OCI-LY3 (cell line): Measurements from ENCODE around the gene SHROOM2.

Source experiments
- H2AFZ ChIP-seq: fragments of 200-600, 300-600 bp; shearing (Covaris generic); 2 replicates; pipeline ENCODE4 v1.6.0; 2014; ENCODE audit warnings: antibody characterized with exemption, low read depth, low read length
- H3K27ac ChIP-seq: fragments of 200-600, 300-600 bp; sonication (generic); 2 replicates; pipeline ENCODE4 v1.5.1; 2014; ENCODE audit warnings: mild to moderate bottlenecking, low read length, moderate library complexity, mixed read lengths
- H3K27me3 ChIP-seq: fragments of 200-600, 300-600 bp; sonication (generic); 2 replicates; pipeline ENCODE4 v1.6.1; 2014; ENCODE audit warnings: low read depth, low read length, mixed read lengths
- H3K36me3 ChIP-seq: fragments of 200-600, 300-600 bp; sonication (generic); replicated peaks from 2 replicates; pipeline ENCODE3; 2014; ENCODE audit warnings: low read depth, low read length, mixed read lengths
- H3K4me1 ChIP-seq: fragments of 300-600, 200-600 bp; sonication (generic); 2 replicates; pipeline ENCODE4 v1.6.1; 2014; ENCODE audit warnings: low read length, mixed read lengths
- H3K4me2 ChIP-seq: fragments of 200-600, 300-600 bp; sonication (generic); 2 replicates; pipeline ENCODE4 v1.6.1; 2014; ENCODE audit warnings: low read length, mixed read lengths
- H3K4me3 ChIP-seq: fragments of 300-600, 200-600 bp; sonication (generic); 2 replicates; pipeline ENCODE4 v1.5.1; 2014; ENCODE audit warnings: antibody characterized with exemption, mild to moderate bottlenecking, low read length, moderate library complexity
- H3K79me2 ChIP-seq: fragments of 300-600, 200-600 bp; shearing (Covaris generic); 2 replicates; pipeline ENCODE4 v1.6.1; 2014; ENCODE audit warnings: mild to moderate bottlenecking, low read length, mixed read lengths
- H3K9ac ChIP-seq: fragments of 300-600, 200-600 bp; shearing (Covaris generic); 2 replicates; pipeline ENCODE4 v1.6.0; 2014; ENCODE audit warnings: mild to moderate bottlenecking, low read length, moderate library complexity
- H3K9me3 ChIP-seq: fragments of 200-600, 300-600 bp; shearing (Covaris generic); 2 replicates; pipeline ENCODE4 v1.6.1; 2014; ENCODE audit warnings: low read length, mixed read lengths; ENCODE audit not compliant: insufficient read depth
- H4K20me1 ChIP-seq: fragments of 200-600, 300-600 bp; sonication (generic); 2 replicates; pipeline ENCODE4 v1.6.1; 2016; ENCODE audit warnings: low read length, mixed read lengths; ENCODE audit not compliant: insufficient read depth
- CTCF ChIP-seq: fragments of 200-600, 300-600 bp; sonication (generic); IDR thresholded peaks from 2 replicates; pipeline ENCODE4 v1.5.1; 2014; ENCODE audit warnings: antibody characterized with exemption, low read length, low read depth
- EZH2phosphoT487 ChIP-seq: fragments of 200-600 bp; shearing (Covaris generic); IDR thresholded peaks from 2 replicates; pipeline ENCODE4 v1.6.1; 2018; ENCODE audit warnings: antibody characterized with exemption, mixed run types, low read depth

Gene SHROOM2

GRCh38 chrX:9873952-9874351 lies 87.7 kb downstream of the SHROOM2 start:
- Histone ChIP-seq H3K27me3 (no peaks in the 10 kb centered on the region; the same call in 1 of the 2 replicates), H3K36me3 (no peaks in the 10 kb centered on the region), H3K9ac (no peak overlapping the region), H3K4me2 (peak overlapping the region; percentile 55), H2AFZ (peak overlapping the region; percentile 25; the same call in 1 of the 2 replicates), H3K79me2 (no peaks in the 10 kb centered on the region), H3K27ac (no peak overlapping the region), H3K4me1 (no peaks in the 10 kb centered on the region), H3K9me3 (no peaks in the 10 kb centered on the region), H4K20me1 (no peaks in the 10 kb centered on the region), H3K4me3 (no peak overlapping the region)
- TF ChIP-seq EZH2phosphoT487 (no peak), CTCF (peak; percentile 64)

DNA sequence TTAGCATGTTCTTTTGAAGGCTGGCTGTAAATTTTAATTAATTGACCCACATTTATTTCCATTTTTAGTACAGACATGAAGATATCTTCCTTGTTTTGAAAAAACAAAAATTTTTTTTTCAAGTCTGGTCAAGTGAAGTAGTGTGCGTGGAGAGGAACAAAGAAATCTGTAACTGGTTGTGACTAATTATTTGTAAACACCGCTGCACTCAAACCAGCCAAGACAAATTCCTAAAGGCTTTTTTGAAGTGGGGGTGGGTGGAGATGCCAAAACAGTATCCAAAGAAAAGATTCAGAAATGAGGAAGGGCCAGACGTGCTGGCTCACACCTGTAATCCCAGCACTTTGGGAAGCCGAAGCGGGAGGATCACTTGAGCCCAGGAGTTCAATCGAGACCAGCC lies 88.3 kb downstream of the SHROOM2 start:
- H3K9ac ChIP-seq: no peak overlapping the region
- no peaks in the 10 kb centered on the region for H3K9me3 ChIP-seq
- no peak overlapping the region; the same call in 1 of the 2 replicates for H2AFZ ChIP-seq
- H3K27ac ChIP-seq: no peak overlapping the region
- no peaks in the 10 kb centered on the region for H3K36me3 ChIP-seq
- TF ChIP-seq EZH2phosphoT487: no peak
- TF ChIP-seq CTCF: no peak
- no peaks in the 10 kb centered on the region; the same call in 1 of the 2 replicates for H3K27me3 ChIP-seq
- H3K79me2 ChIP-seq: no peaks in the 10 kb centered on the region
- H4K20me1 ChIP-seq: no peaks in the 10 kb centered on the region
- no peak overlapping the region for H3K4me3 ChIP-seq
- H3K4me1 ChIP-seq: no peaks in the 10 kb centered on the region
- peak overlapping the region; percentile 55; the same call in 1 of the 2 replicates for H3K4me2 ChIP-seq

- Histone ChIP-seq H3K9ac (no peak overlapping the region), H3K36me3 (no peaks in the 10 kb centered on the region), H3K79me2 (no peaks in the 10 kb centered on the region), H3K27ac (no peak overlapping the region), H3K9me3 (no peaks in the 10 kb centered on the region), H4K20me1 (no peaks in the 10 kb centered on the region), H3K4me1 (no peaks in the 10 kb centered on the region), H3K4me2 (no peak overlapping the region), H3K4me3 (no peak overlapping the region), H3K27me3 (no peaks in the 10 kb centered on the region; the same call in 1 of the 2 replicates), H2AFZ (no peak overlapping the region)
- TF ChIP-seq EZH2phosphoT487 (no peak), CTCF (no peak)
These were observed 89.6 kb downstream of the SHROOM2 start for GRCh38 chrX:9875801-9876200.

DNA sequence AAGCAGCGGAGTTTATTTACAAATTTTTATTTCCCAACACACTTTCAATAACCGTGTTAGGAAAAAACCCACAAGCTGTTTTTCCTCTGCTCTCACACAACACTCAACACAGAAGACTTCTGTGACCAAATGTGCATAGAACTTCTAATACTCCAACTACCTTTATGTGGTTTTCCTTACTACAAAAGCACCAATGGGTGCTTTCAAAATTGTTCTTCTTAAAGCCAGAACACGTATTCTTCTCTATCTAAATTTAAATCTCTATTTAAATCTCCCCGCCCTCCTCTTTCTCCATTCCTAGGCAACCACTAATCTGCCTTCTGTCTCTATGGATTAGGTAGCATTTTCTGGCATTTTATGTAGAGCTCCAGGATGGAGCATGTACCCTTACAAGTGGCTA lies 90.0 kb downstream of the SHROOM2 start:
- H3K27me3 ChIP-seq: no peaks in the 10 kb centered on the region; the same call in 1 of the 2 replicates
- H3K4me2 ChIP-seq: no peak overlapping the region
- no peaks in the 10 kb centered on the region for H4K20me1 ChIP-seq
- no peaks in the 10 kb centered on the region for H3K36me3 ChIP-seq
- no peaks in the 10 kb centered on the region for H3K9me3 ChIP-seq
- no peaks in the 10 kb centered on the region for H3K79me2 ChIP-seq
- no peak overlapping the region for H3K4me3 ChIP-seq
- no peak overlapping the region for H3K9ac ChIP-seq
- TF ChIP-seq CTCF (no peak), EZH2phosphoT487 (no peak)
- no peaks in the 10 kb centered on the region for H3K4me1 ChIP-seq
- H2AFZ ChIP-seq: no peak overlapping the region
- no peak overlapping the region for H3K27ac ChIP-seq
